ENCODE data around the gene SOX11. TPM values are rescaled to one million over a fixed set of nuclear protein-coding genes. Genes with fewer than 3 reads are reported as not detected.

SOX11 gene
- total RNA-seq, 1 donor from 2014 or later = not detected

DNA sequence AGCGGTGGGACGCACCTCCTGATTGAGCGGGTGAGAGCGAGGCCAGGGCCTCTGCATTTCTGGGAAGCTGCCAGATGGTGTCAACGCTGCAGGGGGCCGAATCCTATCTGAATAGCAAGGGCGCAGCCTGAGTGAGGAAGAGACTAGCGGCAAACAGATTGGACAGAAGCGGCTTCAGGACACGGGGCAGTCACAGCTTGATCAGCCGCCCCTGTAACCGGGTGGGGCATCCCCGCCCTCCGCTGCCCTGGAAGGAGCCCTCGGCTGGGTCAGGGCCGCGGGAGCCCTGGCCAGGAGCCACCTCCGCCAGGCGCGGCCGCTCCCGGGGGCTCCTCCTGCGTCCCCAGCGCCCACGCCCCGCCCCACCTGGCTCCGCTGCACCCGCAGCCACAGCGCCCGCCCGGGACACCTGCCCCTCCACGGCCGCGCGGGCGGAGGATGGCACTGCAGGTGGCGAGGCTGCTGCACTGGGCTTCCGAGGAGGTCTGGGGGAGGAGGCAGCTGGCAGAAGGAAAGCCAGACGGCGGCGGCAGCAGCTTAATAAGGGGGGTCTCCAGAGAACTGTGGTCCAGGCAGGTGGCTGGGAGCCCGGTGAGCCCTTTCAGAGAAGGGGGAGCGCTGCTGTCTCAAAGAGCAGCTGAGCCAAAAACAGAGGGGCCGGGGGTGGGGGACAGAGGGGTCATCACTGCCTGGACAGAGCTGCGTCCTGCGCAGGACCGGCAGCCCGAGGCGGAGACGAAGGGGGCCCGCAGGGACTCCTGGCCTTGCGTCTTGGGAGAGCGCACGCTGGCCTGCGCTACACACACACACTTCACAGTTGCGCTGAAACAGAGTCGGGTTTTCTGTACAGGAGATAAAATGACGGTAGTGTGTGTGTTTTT is 18.8 kb upstream of the SOX11 start:
- no peaks in the 10 kb centered on the region for H3K4me1 ChIP-seq
- H3K27ac ChIP-seq = no peak overlapping the region
- TF ChIP-seq POLR2AphosphoS5 (IDR thresholded peaks at IDR 0.05; ENCODE audit: insufficient read depth in 1 of 2, low read depth in 1 of 2) (no peak), POLR2A (IDR thresholded peaks at IDR 0.05) (no peak)
- TF ChIP-seq, protein P1, sequence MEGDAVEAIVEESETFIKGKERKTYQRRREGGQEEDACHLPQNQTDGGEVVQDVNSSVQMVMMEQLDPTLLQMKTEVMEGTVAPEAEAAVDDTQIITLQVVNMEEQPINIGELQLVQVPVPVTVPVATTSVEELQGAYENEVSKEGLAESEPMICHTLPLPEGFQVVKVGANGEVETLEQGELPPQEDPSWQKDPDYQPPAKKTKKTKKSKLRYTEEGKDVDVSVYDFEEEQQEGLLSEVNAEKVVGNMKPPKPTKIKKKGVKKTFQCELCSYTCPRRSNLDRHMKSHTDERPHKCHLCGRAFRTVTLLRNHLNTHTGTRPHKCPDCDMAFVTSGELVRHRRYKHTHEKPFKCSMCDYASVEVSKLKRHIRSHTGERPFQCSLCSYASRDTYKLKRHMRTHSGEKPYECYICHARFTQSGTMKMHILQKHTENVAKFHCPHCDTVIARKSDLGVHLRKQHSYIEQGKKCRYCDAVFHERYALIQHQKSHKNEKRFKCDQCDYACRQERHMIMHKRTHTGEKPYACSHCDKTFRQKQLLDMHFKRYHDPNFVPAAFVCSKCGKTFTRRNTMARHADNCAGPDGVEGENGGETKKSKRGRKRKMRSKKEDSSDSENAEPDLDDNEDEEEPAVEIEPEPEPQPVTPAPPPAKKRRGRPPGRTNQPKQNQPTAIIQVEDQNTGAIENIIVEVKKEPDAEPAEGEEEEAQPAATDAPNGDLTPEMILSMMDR (IDR thresholded peaks at IDR 0.05) = no peak
- no peaks in the 10 kb centered on the region for H3K27me3 ChIP-seq
- intact Hi-C loops (cut with DNase I) = no loop called here
- no peaks in the 10 kb centered on the region for H3K9me3 ChIP-seq
- no peak overlapping the region for H3K4me3 ChIP-seq
- DNase-seq (ENCODE audit: extremely low spot score in 2 of 2) = no peak
- H3K36me3 ChIP-seq = no peaks in the 10 kb centered on the region

DNA sequence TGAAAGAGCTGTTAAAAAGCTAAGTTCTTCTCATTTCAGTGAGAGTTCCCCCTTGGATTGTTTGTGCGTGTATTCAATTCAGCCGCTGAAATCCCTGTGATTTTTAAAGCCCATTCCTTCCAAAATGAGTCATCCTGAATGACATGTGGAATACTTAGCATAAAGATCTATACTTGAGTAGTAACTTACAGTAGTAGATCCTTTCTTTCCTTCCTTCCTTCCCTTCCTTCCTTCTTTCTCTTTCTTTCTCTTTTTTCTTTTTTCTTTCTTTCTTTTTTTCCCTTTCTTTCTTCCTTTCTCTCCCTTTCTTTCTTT is 18.2 kb upstream of the SOX11 start:
- H3K9me3 ChIP-seq = no peaks in the 10 kb centered on the region
- H3K36me3 ChIP-seq = no peaks in the 10 kb centered on the region
- H3K27me3 ChIP-seq = no peaks in the 10 kb centered on the region
- intact Hi-C loops (cut with DNase I) = no loop called here
- H3K27ac ChIP-seq = no peak overlapping the region
- H3K4me1 ChIP-seq = no peaks in the 10 kb centered on the region
- no peak for DNase-seq (ENCODE audit: extremely low spot score in 2 of 2)
- no peak overlapping the region for H3K4me3 ChIP-seq
- TF ChIP-seq, protein P1 (IDR thresholded peaks at IDR 0.05) = no peak
- no peak for TF ChIP-seq POLR2AphosphoS5 (IDR thresholded peaks at IDR 0.05; ENCODE audit: insufficient read depth in 1 of 2, low read depth in 1 of 2)
- TF ChIP-seq POLR2A (IDR thresholded peaks at IDR 0.05) = no peak

DNA sequence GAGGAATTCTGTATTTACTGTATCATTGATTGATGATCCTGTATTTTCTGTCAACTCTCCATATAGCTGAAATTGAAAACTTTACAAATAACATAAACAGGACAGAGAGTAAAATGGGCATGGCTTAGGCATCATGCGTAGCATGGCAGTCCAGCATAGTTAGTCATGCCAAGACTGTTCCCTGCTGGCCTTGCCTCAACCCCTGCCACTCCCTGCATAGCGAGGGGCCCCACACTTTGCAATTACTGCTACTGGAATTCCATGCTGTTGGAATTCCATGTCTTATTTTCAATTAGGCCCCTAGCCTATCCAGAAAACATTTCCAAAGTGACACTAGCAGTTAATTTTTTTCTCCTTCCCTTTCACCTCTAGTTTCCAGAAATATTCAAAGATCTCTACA is 15.1 kb upstream of the SOX11 start:
- H3K9me3 ChIP-seq = no peaks in the 10 kb centered on the region
- H3K4me3 ChIP-seq = no peak overlapping the region
- TF ChIP-seq POLR2A (IDR thresholded peaks at IDR 0.05) = no peak
- TF ChIP-seq, protein P1 (IDR thresholded peaks at IDR 0.05) = no peak
- no peak for TF ChIP-seq POLR2AphosphoS5 (IDR thresholded peaks at IDR 0.05; ENCODE audit: insufficient read depth in 1 of 2, low read depth in 1 of 2)
- H3K4me1 ChIP-seq = no peaks in the 10 kb centered on the region
- no peak for DNase-seq (ENCODE audit: extremely low spot score in 2 of 2)
- no peak overlapping the region for H3K27ac ChIP-seq
- intact Hi-C loops (cut with DNase I) = no loop called here
- no peaks in the 10 kb centered on the region for H3K36me3 ChIP-seq
- no peaks in the 10 kb centered on the region for H3K27me3 ChIP-seq

DNA sequence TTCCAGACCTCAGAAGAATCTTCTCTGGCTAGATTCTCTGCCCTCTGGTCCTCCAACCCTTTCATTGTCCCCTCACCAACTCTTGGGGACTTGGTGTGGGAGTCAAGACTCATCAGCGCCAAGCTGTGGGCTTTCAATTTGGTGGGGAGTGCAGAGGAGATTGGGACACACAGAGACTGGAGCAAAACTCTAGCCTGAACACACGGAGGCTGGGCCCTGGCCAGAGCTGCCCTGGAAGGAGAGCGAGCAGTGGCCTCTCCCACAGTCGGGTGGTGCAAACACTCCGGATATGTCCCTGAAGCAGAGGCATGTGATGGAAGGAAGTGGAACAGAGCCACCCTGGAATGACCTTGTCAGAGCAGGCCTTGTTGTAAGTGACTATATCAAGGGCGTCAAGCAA is 8.7 kb upstream of the SOX11 start:
- Histone ChIP-seq H3K9me3 (no peaks in the 10 kb centered on the region), H3K27me3 (no peaks in the 10 kb centered on the region), H3K4me1 (no peaks in the 10 kb centered on the region), H3K36me3 (no peaks in the 10 kb centered on the region), H3K4me3 (no peak overlapping the region), H3K27ac (no peak overlapping the region)
- intact Hi-C loops (cut with DNase I) = no loop called here
- TF ChIP-seq, protein P1 (IDR thresholded peaks at IDR 0.05) = no peak
- TF ChIP-seq POLR2AphosphoS5 (IDR thresholded peaks at IDR 0.05; ENCODE audit: insufficient read depth in 1 of 2, low read depth in 1 of 2) = no peak
- TF ChIP-seq POLR2A (IDR thresholded peaks at IDR 0.05) = no peak
- DNase-seq (ENCODE audit: extremely low spot score in 2 of 2) = no peak

DNA sequence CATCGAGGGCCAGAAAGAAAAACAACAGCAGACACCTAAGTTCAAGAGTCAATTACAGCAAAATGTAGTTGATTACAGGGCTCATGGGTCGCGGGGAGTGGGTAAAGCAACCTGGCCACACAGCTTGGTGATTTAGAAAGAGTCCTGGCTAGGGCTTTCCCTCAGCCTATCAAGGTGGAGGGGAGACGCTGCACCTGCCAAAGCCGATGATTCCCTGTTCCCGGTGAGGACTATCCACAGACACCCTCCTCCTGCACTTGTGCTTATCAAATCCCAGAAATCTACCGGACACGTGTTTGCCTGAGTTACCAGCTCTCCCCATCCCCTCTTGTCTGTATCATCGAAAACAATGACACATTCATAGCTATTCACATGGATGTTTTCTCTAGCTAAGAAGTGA is 7.0 kb upstream of the SOX11 start:
- Histone ChIP-seq H3K36me3 (no peaks in the 10 kb centered on the region), H3K27me3 (no peaks in the 10 kb centered on the region), H3K27ac (no peak overlapping the region), H3K9me3 (no peaks in the 10 kb centered on the region), H3K4me3 (no peak overlapping the region), H3K4me1 (no peaks in the 10 kb centered on the region)
- intact Hi-C loops (cut with DNase I) = no loop called here
- DNase-seq (ENCODE audit: extremely low spot score in 2 of 2) = no peak
- TF ChIP-seq POLR2AphosphoS5 (IDR thresholded peaks at IDR 0.05; ENCODE audit: insufficient read depth in 1 of 2, low read depth in 1 of 2) (no peak), POLR2A (IDR thresholded peaks at IDR 0.05) (no peak)
- TF ChIP-seq, protein P1 (IDR thresholded peaks at IDR 0.05) = no peak

Data from vagina (tissue), 2 donors.